Measurements from ENCODE around the gene ZC2HC1B. TPM values are rescaled to one million over a fixed set of nuclear protein-coding genes. Genes with fewer than 3 reads are reported as not detected.

ZC2HC1B gene
- total and polyA plus RNA-seq, 10 of the 15 experiments (the other 5 are each of a cell fraction or from before 2014, with no cell fraction given), result 0.09 to 0.36 (median 0.31) TPM; not detected in 5

DNA sequence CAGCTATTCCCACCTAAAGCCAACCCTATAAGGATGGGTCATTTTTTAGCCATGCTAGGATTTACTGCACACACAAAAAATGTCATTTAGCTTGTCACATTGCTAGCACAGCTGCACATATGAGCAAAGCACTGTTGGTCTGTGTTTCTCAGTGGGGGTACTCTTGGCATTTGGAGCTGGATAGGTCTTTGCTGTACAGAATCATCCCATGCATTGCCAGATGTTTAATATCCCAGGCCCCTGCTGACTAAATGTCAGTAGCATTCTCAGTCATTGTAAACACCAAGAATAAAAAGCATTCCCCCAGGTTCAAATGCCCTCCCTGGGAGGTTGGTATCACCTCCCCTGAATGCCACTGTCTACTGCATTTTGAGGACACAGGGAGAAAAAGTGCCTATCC is 35.7 kb upstream of the ZC2HC1B start:
- BruUV-seq (replicated peaks), result no TSS peak
- ChIA-PET CTCF (interaction anchor here (0.6 to 1.1 kb wide), 2 partner anchors 18 to 111 kb away, joined by 3 to 5 read pairs; no protein-coding TSS in a partner anchor), POLR2A (interaction anchor here (0.6 kb wide), 3 partner anchors 9 to 379 kb away, joined by 4 to 6 read pairs (median 6); no protein-coding TSS in a partner anchor), SMC1A (ENCODE audit: uncharacterized antibody, unreplicated experiment) (interaction anchor here (0.9 kb wide), 2 partner anchors 9 to 253 kb away, joined by 3 read pairs; no protein-coding TSS in a partner anchor), RAD21 (ENCODE audit: unreplicated experiment) (no interaction called here)
- H3K36me3 ChIP-seq (ENCODE audit: control insufficient read depth in 2 of 2, insufficient read depth in 2 of 2, low read length in 1 of 2), result no peaks in the 10 kb centered on the region
- no peak overlapping the region for H3K27ac ChIP-seq (ENCODE audit: control insufficient read depth, insufficient read depth)
- H3K27me3 ChIP-seq (replicated peaks in 1 of 2; ENCODE audit: control insufficient read depth in 2 of 2, insufficient read depth in 2 of 2, low read length in 1 of 2), result no peaks in the 10 kb centered on the region
- in situ Hi-C loops (cut with MboI), result no loop called here
- TF ChIP-seq CBFB (IDR thresholded peaks at IDR 0.05; ENCODE audit: low read depth), result no peak
- TF ChIP-seq MEF2A (IDR thresholded peaks at IDR 0.05; ENCODE audit: insufficient read depth, low read depth, low read length), result no peak
- TF ChIP-seq CBX5 (IDR thresholded peaks at IDR 0.05; ENCODE audit: low read depth), result no peak
- no peak for TF ChIP-seq BACH1 (IDR thresholded peaks at IDR 0.05; ENCODE audit: borderline replicate concordance)
- TF ChIP-seq PBX3 (IDR thresholded peaks at IDR 0.05; ENCODE audit: insufficient replicate concordance, low read depth, low read length), result no peak
- no peak for TF ChIP-seq POU2F2 (IDR thresholded peaks at IDR 0.05; ENCODE audit: borderline replicate concordance, low read depth, low read length)
- no peak for TF ChIP-seq RAD21 (IDR thresholded peaks at IDR 0.05; ENCODE audit: insufficient read depth, low read depth, low read length)
- no peak overlapping the region for H3K9ac ChIP-seq (ENCODE audit: control insufficient read depth, insufficient read depth, low read length)
- DNase-seq (ENCODE audit: low read depth, low spot score) (no peak), ATAC-seq (no peak), FAIRE-seq (no peak)
- no peak overlapping the region for H2AFZ ChIP-seq (ENCODE audit: control insufficient read depth, low read depth, low read length)
- intact Hi-C loops (cut with micrococcal nuclease; ENCODE audit: unreplicated experiment), result no loop called here
- no peak overlapping the region for H3K4me3 ChIP-seq
- no peaks in the 10 kb centered on the region for H3K9me3 ChIP-seq (replicated peaks; ENCODE audit: control insufficient read depth, insufficient read depth, low read length)
- H3K4me2 ChIP-seq (ENCODE audit: control insufficient read depth, insufficient read depth), result no peak overlapping the region
- H3K4me1 ChIP-seq (ENCODE audit: control insufficient read depth, insufficient read depth, low read length), result no peaks in the 10 kb centered on the region
- no peaks in the 10 kb centered on the region for H4K20me1 ChIP-seq (ENCODE audit: control insufficient read depth, insufficient read depth)
- H3K79me2 ChIP-seq (ENCODE audit: control insufficient read depth, insufficient read depth, low read length), result no peaks in the 10 kb centered on the region
